Chondrocyte (in vitro differentiated cells): ENCODE measurements around the gene OSGEPL1. TPM values are rescaled to one million over a fixed set of nuclear protein-coding genes. Genes with fewer than 3 reads are reported as not detected.
"Not testable (repeated sequence)": the region's sequence is repeated elsewhere in the genome, so short reads cannot be mapped to it uniquely, and the experiment has no call there.

ENCODE experiments used
- DNase-seq: peaks from one replicate; pipeline ENCODE4 v3.0.0; 2021; ENCODE audit warnings: mixed read lengths, low spot score
- H3K27ac Mint-ChIP-seq: one replicate; pipeline ENCODE4 v1.8.0; 2021; ENCODE audit warnings: mild to moderate bottlenecking, moderate library complexity, mixed read lengths; ENCODE audit not compliant: unreplicated experiment
- H3K27me3 Mint-ChIP-seq: 2 replicates; pipeline ENCODE4 v1.8.0; 2021; ENCODE audit warnings: low read depth, mixed read lengths
- H3K36me3 Mint-ChIP-seq: 2 replicates; pipeline ENCODE4 v1.8.0; 2021; ENCODE audit warnings: low read depth, mixed read lengths
- H3K4me1 Mint-ChIP-seq: 2 replicates; pipeline ENCODE4 v1.8.0; 2021; ENCODE audit warnings: low read depth, mild to moderate bottlenecking, mixed read lengths
- H3K4me3 Mint-ChIP-seq: one replicate; pipeline ENCODE4 v1.8.0; 2021; ENCODE audit warnings: mild to moderate bottlenecking, moderate library complexity, mixed read lengths; ENCODE audit not compliant: unreplicated experiment
- H3K9me3 Mint-ChIP-seq: 2 replicates; pipeline ENCODE4 v1.8.0; 2021; ENCODE audit warnings: low read depth, mixed read lengths
- CTCF ChIP-seq: fragments of 200-600 bp; sonication (generic); IDR thresholded peaks from 2 replicates; pipeline ENCODE4 v1.5.0; 2021; ENCODE audit warnings: antibody characterized with exemption, mild to moderate bottlenecking, moderate library complexity
- total RNA-seq: library from RNA; stranded (reverse); gene quantifications from 3 replicates; pipeline ENCODE4 v1.2.1, GENCODE V29; 2021

Gene OSGEPL1
- total RNA-seq, 1 donor from 2014 or later: 5.1 TPM

GRCh38 chr2:189763908-189764661 lies 1.5 kb upstream of the OSGEPL1 start:
- Mint-ChIP-seq H3K4me1 (peaks cover 16% of the 10 kb centered on the region), H3K9me3 (no peaks in the 10 kb centered on the region), H3K27ac (no peak overlapping the region), H3K4me3 (no peak overlapping the region), H3K27me3 (no peaks in the 10 kb centered on the region), H3K36me3 (peaks cover 8% of the 10 kb centered on the region)
- peak; percentile 39 for TF ChIP-seq CTCF
- no peak for DNase-seq

GRCh38 chr2:189762229-189762550 lies 402 bp downstream of the OSGEPL1 start:
- DNase-seq: no peak
- Mint-ChIP-seq H3K4me3 (peak overlapping the region; percentile 91), H3K36me3 (peaks cover 6% of the 10 kb centered on the region), H3K27me3 (no peaks in the 10 kb centered on the region), H3K27ac (peak overlapping the region; percentile 91), H3K4me1 (peaks cover 16% of the 10 kb centered on the region), H3K9me3 (no peaks in the 10 kb centered on the region)
- TF ChIP-seq CTCF: no peak

- H3K36me3 Mint-ChIP-seq, H3K4me3 Mint-ChIP-seq, DNase-seq, H3K27me3 Mint-ChIP-seq, H3K9me3 Mint-ChIP-seq, H3K27ac Mint-ChIP-seq: not testable (repeated sequence)
- peaks cover 21% of the 10 kb centered on the region for H3K4me1 Mint-ChIP-seq
These were observed 2.4 kb downstream of the OSGEPL1 start for GRCh38 chr2:189760154-189760553.

- no peak overlapping the region for H3K27ac Mint-ChIP-seq
- no peak for DNase-seq
These were observed 6.2 kb downstream of the OSGEPL1 start for GRCh38 chr2:189756311-189756952.

GRCh38 chr2:189751080-189751658 lies 11.4 kb downstream of the OSGEPL1 start:
- peaks cover 3% of the 10 kb centered on the region for H3K36me3 Mint-ChIP-seq
- H3K27me3 Mint-ChIP-seq: no peaks in the 10 kb centered on the region
- H3K4me1 Mint-ChIP-seq: peaks cover 6% of the 10 kb centered on the region
- DNase-seq: no peak
- no peaks in the 10 kb centered on the region for H3K9me3 Mint-ChIP-seq
- peak; percentile 80 for TF ChIP-seq CTCF
- no peak overlapping the region for H3K27ac Mint-ChIP-seq
- H3K4me3 Mint-ChIP-seq: no peak overlapping the region

More at GRCh38 chr2:189756311-189756952, 6.2 kb downstream of the OSGEPL1 start:
- no peak overlapping the region for H3K4me3 Mint-ChIP-seq
- H3K27me3 Mint-ChIP-seq: no peaks in the 10 kb centered on the region
- peaks cover 7% of the 10 kb centered on the region for H3K36me3 Mint-ChIP-seq
- no peak for TF ChIP-seq CTCF
- H3K4me1 Mint-ChIP-seq: peaks cover 6% of the 10 kb centered on the region
- no peaks in the 10 kb centered on the region for H3K9me3 Mint-ChIP-seq
